Liver (tissue), 3 donors: ENCODE measurements around the gene FGF3.

Experiments used
- ATF3 ChIP-seq: IDR thresholded peaks from 2 replicates; pipeline ENCODE4 v1.6.1; 2016; ENCODE audit warnings: antibody characterized with exemption
- CTCF ChIP-seq: fragments of 150-350 bp; IDR thresholded peaks from 2 replicates; pipeline ENCODE4 v1.5.1; 2017; ENCODE audit warnings: improper control_type of control experiment, low read depth, low read length; ENCODE audit not compliant: missing input control
- EGR1 ChIP-seq, 2 donors: IDR thresholded peaks; 2 replicates each; pipeline ENCODE4 v1.6.1; 2016 to 2018; ENCODE audit warnings: antibody characterized with exemption in 2 of 2, low read depth in 2 of 2
- RAD21 ChIP-seq, 2 donors: IDR thresholded peaks; 2 replicates each; pipeline ENCODE4 v1.6.1; 2016; ENCODE audit warnings: antibody characterized with exemption in 2 of 2, mild to moderate bottlenecking in 2 of 2
- TAF1 ChIP-seq: conservative IDR thresholded peaks from 2 replicates; pipeline ENCODE4 v1.6.1; 2016; ENCODE audit warnings: antibody characterized with exemption, mild to moderate bottlenecking
- YY1 ChIP-seq: IDR thresholded peaks from 2 replicates; pipeline ENCODE4 v1.6.1; 2016; ENCODE audit warnings: antibody characterized with exemption, mild to moderate bottlenecking
- donor health status: healthy.
- donor health status: healthy.

- no peak for TF ChIP-seq CTCF
- TF ChIP-seq TAF1: no peak
- no peak for TF ChIP-seq RAD21 (IDR thresholded peaks at IDR 0.05)
- no peak for TF ChIP-seq YY1
- TF ChIP-seq EGR1 (IDR thresholded peaks at IDR 0.05; ENCODE audit: low read depth in 2 of 2): no peak
- TF ChIP-seq ATF3: no peak
Observed at GRCh38 chr11:69865707-69866106, 46.5 kb upstream of the FGF3 start.
